PFSK-1 (cell line): Measurements from ENCODE around the gene SPINDOC.

ENCODE experiments used
- FOXP2 ChIP-seq: optimal IDR thresholded peaks from 2 replicates; pipeline ENCODE3; 2011; ENCODE audit warnings: borderline replicate concordance, control low read depth, inconsistent platforms; ENCODE audit not compliant: insufficient read depth; ENCODE audit errors: extremely low read length, extremely low read depth
- POLR2AphosphoS5 ChIP-seq: IDR thresholded peaks from 2 replicates; pipeline ENCODE4 v1.6.1; 2012; ENCODE audit warnings: low read depth, mild to moderate bottlenecking, control low read depth, low read length, moderate library complexity
- REST ChIP-seq, 2 experiments: IDR thresholded peaks; 2 replicates each; pipeline versions ENCODE4 v1.6.1 to v1.8.0; 2011 to 2012; ENCODE audit warnings: low read depth in 2 of 2, low read length in 2 of 2, control low read depth in 1 of 2, inconsistent platforms in 1 of 2, mild to moderate bottlenecking in 1 of 2, moderate library complexity in 1 of 2; ENCODE audit not compliant: insufficient read depth in 1 of 2
- SIN3A ChIP-seq: IDR thresholded peaks from 2 replicates; pipeline ENCODE4 v1.6.1; 2012; ENCODE audit warnings: mild to moderate bottlenecking, low read length, moderate library complexity, borderline replicate concordance; ENCODE audit not compliant: insufficient read depth
- TAF1 ChIP-seq: IDR thresholded peaks from 2 replicates; pipeline ENCODE4 v1.6.1; 2012; ENCODE audit warnings: low read length, control low read depth, borderline replicate concordance; ENCODE audit not compliant: insufficient read depth

SPINDOC gene

GRCh38 chr11:63843041-63843440 is 29.8 kb downstream of the SPINDOC start:
- TF ChIP-seq TAF1 = no peak
- TF ChIP-seq POLR2AphosphoS5 = no peak
- no peak for TF ChIP-seq SIN3A
- no peak for TF ChIP-seq REST (IDR thresholded peaks at IDR 0.05; ENCODE audit: insufficient read depth in 1 of 2, low read depth in 2 of 2, low read length in 2 of 2)
- no peak for TF ChIP-seq FOXP2

- no peak for TF ChIP-seq POLR2AphosphoS5
- no peak for TF ChIP-seq REST (IDR thresholded peaks at IDR 0.05; ENCODE audit: insufficient read depth in 1 of 2, low read depth in 2 of 2, low read length in 2 of 2)
- no peak for TF ChIP-seq SIN3A
- TF ChIP-seq TAF1 = no peak
- TF ChIP-seq FOXP2 = no peak
Observed at GRCh38 chr11:63844836-63845235, 31.6 kb downstream of the SPINDOC start.

- TF ChIP-seq REST (IDR thresholded peaks at IDR 0.05; ENCODE audit: insufficient read depth in 1 of 2, low read depth in 2 of 2, low read length in 2 of 2) (no peak), TAF1 (no peak), SIN3A (no peak), FOXP2 (no peak), POLR2AphosphoS5 (no peak)
Observed at GRCh38 chr11:63845303-63845702, 32.0 kb downstream of the SPINDOC start.

DNA sequence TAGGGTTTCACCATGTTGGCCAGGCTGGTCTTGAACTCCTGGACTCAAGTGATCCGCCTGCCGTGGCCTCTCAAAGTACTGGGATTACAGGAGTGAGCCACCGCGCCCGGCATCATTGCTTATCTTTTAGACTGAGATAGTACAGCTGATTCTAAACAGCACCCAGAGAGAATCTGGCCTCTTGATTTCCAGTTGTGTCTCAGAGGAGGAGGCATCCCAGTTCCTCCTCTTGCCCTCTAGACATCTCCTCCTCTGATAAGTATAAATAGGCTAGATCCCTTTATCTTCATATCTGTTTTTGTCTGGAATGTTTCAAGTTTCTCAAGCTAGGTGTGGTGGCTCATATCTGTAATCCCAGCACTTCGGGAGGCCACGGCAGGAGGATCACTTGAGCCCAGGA is 32.7 kb downstream of the SPINDOC start:
- no peak for TF ChIP-seq FOXP2
- no peak for TF ChIP-seq POLR2AphosphoS5

DNA sequence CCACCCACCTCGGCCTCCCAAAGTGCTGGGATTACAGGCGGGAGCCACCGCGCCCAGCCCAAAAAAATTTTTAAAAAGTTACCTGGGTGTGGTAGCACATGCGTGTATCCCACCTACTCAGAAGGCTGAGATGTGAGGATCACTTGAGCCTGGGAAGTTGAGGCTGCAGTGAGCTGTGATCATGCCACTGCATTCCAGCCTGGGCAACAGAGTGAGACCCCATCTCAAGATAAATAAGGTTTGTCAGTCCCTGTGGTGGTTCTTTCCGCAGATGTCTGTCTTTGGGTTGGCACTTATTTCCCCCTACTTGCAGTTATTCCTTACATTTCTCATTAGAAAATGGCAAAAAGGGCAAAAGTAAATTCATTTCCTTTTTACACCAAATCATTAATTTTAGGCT is 33.6 kb downstream of the SPINDOC start:
- TF ChIP-seq FOXP2 (no peak), TAF1 (no peak), REST (IDR thresholded peaks at IDR 0.05; ENCODE audit: insufficient read depth in 1 of 2, low read depth in 2 of 2, low read length in 2 of 2) (no peak), SIN3A (no peak), POLR2AphosphoS5 (no peak)
